ENCODE data around the gene METAP2.

Gene METAP2

DNA sequence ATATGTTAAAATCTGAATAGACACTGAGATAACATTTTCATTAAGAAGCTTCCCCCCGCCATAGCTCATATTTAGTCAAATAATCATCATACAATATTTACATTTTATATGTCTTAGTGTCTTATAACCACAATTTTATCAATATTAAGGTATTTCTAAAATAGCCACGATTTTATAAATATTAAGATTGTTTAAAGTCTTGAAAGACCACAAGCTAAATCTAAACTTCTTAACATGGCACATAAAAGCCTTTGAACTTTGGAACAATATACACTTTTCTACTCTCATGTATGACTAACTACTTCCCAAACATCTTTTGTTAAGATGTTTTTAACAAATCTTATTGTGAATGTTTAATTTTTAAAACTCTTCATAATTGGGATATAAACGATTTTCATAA, 70.8 kb downstream of the METAP2 start:
- no peak for DNase-seq (ENCODE audit: low read depth)
- TF ChIP-seq, protein P1, sequence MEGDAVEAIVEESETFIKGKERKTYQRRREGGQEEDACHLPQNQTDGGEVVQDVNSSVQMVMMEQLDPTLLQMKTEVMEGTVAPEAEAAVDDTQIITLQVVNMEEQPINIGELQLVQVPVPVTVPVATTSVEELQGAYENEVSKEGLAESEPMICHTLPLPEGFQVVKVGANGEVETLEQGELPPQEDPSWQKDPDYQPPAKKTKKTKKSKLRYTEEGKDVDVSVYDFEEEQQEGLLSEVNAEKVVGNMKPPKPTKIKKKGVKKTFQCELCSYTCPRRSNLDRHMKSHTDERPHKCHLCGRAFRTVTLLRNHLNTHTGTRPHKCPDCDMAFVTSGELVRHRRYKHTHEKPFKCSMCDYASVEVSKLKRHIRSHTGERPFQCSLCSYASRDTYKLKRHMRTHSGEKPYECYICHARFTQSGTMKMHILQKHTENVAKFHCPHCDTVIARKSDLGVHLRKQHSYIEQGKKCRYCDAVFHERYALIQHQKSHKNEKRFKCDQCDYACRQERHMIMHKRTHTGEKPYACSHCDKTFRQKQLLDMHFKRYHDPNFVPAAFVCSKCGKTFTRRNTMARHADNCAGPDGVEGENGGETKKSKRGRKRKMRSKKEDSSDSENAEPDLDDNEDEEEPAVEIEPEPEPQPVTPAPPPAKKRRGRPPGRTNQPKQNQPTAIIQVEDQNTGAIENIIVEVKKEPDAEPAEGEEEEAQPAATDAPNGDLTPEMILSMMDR (IDR thresholded peaks at IDR 0.05; ENCODE audit: insufficient read depth, low read depth, low read length, missing control alignments), result no peak

DNA sequence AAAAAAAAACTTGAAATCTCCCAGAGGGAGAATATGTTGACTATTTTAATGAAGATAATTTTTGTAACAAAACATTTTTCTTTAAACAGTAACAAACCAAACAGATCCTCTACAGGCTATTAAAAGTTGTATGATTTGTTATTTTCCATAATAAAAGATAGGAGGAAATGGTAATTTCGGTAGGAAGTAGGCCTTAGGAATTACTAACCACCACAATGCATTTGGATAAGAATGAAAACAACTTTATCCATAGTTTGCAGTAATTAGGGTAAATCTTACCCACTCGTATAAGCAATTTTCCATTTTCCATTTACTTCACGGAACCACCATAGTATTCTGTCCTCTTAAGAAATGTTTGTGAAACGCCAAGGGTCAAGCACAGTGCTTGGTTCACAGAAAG, 71.4 kb downstream of the METAP2 start:
- no peak overlapping the region for H3K4me3 ChIP-seq (ENCODE audit: low read length)
- no peak for DNase-seq (ENCODE audit: low read depth)
- TF ChIP-seq, protein P1 (IDR thresholded peaks at IDR 0.05; ENCODE audit: insufficient read depth, low read depth, low read length, missing control alignments), result no peak

More for the DNA sequence above, 70.8 kb downstream of the METAP2 start:
- H3K4me3 ChIP-seq (ENCODE audit: low read length), result no peak overlapping the region

GRCh38 chr12:95545731-95546490, 72.0 kb downstream of the METAP2 start:
- DNase-seq (ENCODE audit: low read depth), result no peak
- TF ChIP-seq, protein P1 (IDR thresholded peaks at IDR 0.05; ENCODE audit: insufficient read depth, low read depth, low read length, missing control alignments), result no peak
- H3K4me3 ChIP-seq (ENCODE audit: low read length), result no peak overlapping the region

GRCh38 chr12:95546491-95546813, 72.5 kb downstream of the METAP2 start:
- no peak for DNase-seq (ENCODE audit: low read depth)
- H3K4me3 ChIP-seq (ENCODE audit: low read length), result no peak overlapping the region
- TF ChIP-seq, protein P1 (IDR thresholded peaks at IDR 0.05; ENCODE audit: insufficient read depth, low read depth, low read length, missing control alignments), result no peak

DNA sequence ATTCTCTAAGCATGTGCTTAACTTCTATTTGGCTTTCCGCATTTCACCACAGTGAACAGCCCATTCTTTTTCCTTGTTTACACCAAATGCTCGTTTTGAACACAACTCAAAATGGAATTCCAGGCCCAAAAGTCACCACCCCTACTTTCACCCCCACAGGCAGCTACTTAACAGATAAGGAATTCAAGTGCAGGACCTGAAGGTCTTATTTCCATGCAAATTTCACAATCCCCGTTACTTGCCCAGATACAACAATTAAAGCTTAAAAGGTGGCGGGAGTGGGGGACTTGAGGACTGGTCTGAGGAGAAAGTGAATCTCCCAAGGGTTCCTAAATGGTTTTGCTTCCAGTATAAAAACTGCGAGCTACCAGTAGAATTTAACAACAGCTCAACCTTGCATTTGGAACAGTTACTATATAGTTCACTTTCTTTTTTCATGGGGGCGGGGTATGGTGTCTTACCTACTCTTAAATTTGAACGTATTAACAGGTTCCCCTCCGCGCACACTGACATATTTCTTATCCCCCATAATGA, 73.6 kb downstream of the METAP2 start:
- DNase-seq (ENCODE audit: low read depth), result no peak
- H3K4me3 ChIP-seq (ENCODE audit: low read length), result no peak overlapping the region
- TF ChIP-seq, protein P1 (IDR thresholded peaks at IDR 0.05; ENCODE audit: insufficient read depth, low read depth, low read length, missing control alignments), result no peak

- TF ChIP-seq, protein P1 (IDR thresholded peaks at IDR 0.05; ENCODE audit: insufficient read depth, low read depth, low read length, missing control alignments), result no peak
- DNase-seq (ENCODE audit: low read depth), result no peak
- H3K4me3 ChIP-seq (ENCODE audit: low read length), result peak overlapping the region; percentile 39
Observed at GRCh38 chr12:95548056-95548538, 74.1 kb downstream of the METAP2 start.
